ENCODE results near the gene PAPOLG. TPM values are rescaled to one million over a fixed set of nuclear protein-coding genes. Genes with fewer than 3 reads are reported as not detected.

Gene PAPOLG
- total RNA-seq, 1 donor from 2014 or later = 60.8 TPM

- no peak overlapping the region for H2AFZ ChIP-seq (replicated peaks)
- no peaks in the 10 kb centered on the region for H3K9me3 ChIP-seq (ENCODE audit: low read depth)
- Mint-ChIP-seq H3K4me3 (no peak overlapping the region), H3K36me3 (no peaks in the 10 kb centered on the region), H3K9me3 (no peaks in the 10 kb centered on the region), H3K27me3 (ENCODE audit: insufficient read depth, low read depth) (no peaks in the 10 kb centered on the region), H3K27ac (no peak overlapping the region), H3K4me1 (peaks cover 5% of the 10 kb centered on the region)
- TF ChIP-seq EZH2phosphoT487 (IDR thresholded peaks at IDR 0.05) = no peak
- TF ChIP-seq, protein P1, sequence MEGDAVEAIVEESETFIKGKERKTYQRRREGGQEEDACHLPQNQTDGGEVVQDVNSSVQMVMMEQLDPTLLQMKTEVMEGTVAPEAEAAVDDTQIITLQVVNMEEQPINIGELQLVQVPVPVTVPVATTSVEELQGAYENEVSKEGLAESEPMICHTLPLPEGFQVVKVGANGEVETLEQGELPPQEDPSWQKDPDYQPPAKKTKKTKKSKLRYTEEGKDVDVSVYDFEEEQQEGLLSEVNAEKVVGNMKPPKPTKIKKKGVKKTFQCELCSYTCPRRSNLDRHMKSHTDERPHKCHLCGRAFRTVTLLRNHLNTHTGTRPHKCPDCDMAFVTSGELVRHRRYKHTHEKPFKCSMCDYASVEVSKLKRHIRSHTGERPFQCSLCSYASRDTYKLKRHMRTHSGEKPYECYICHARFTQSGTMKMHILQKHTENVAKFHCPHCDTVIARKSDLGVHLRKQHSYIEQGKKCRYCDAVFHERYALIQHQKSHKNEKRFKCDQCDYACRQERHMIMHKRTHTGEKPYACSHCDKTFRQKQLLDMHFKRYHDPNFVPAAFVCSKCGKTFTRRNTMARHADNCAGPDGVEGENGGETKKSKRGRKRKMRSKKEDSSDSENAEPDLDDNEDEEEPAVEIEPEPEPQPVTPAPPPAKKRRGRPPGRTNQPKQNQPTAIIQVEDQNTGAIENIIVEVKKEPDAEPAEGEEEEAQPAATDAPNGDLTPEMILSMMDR (IDR thresholded peaks at IDR 0.05) = no peak
- no peak for TF ChIP-seq EZH2 (IDR thresholded peaks at IDR 0.05)
- no peaks in the 10 kb centered on the region for H4K20me1 ChIP-seq (ENCODE audit: low read depth)
- DNase-seq (ENCODE audit: low spot score) = no peak
- no peak overlapping the region for H3K27ac ChIP-seq
- peaks cover 5% of the 10 kb centered on the region for H3K4me1 ChIP-seq
- H3F3A ChIP-seq (ENCODE audit: low read depth) = no peaks in the 10 kb centered on the region
- no peak overlapping the region for H3K4me2 ChIP-seq
- peaks cover 43% of the 10 kb centered on the region for H3K27me3 ChIP-seq
- no peaks in the 10 kb centered on the region for H3K36me3 ChIP-seq
- H3K79me2 ChIP-seq (ENCODE audit: low read depth) = no peaks in the 10 kb centered on the region
- H3K9ac ChIP-seq = no peak overlapping the region
- H3K4me3 ChIP-seq = no peak overlapping the region
Measured at GRCh38 chr2:60838481-60838880, 82.4 kb downstream of the PAPOLG start.

- H3K4me3 ChIP-seq = no peak overlapping the region
- Mint-ChIP-seq H3K4me1 (peaks cover 5% of the 10 kb centered on the region), H3K27me3 (ENCODE audit: insufficient read depth, low read depth) (no peaks in the 10 kb centered on the region), H3K9me3 (no peaks in the 10 kb centered on the region), H3K27ac (peak overlapping the region; percentile 84), H3K4me3 (peak overlapping the region; percentile 2), H3K36me3 (no peaks in the 10 kb centered on the region)
- H2AFZ ChIP-seq (replicated peaks) = no peak overlapping the region
- peak; percentile 16 for DNase-seq (ENCODE audit: low spot score)
- H3K36me3 ChIP-seq = no peaks in the 10 kb centered on the region
- H4K20me1 ChIP-seq (ENCODE audit: low read depth) = no peaks in the 10 kb centered on the region
- no peaks in the 10 kb centered on the region for H3K79me2 ChIP-seq (ENCODE audit: low read depth)
- H3K9ac ChIP-seq = no peak overlapping the region
- H3F3A ChIP-seq (ENCODE audit: low read depth) = no peaks in the 10 kb centered on the region
- H3K27me3 ChIP-seq = peaks cover 43% of the 10 kb centered on the region
- H3K4me2 ChIP-seq = peak overlapping the region; percentile 13
- no peak overlapping the region for H3K27ac ChIP-seq
- peaks cover 5% of the 10 kb centered on the region for H3K4me1 ChIP-seq
- H3K9me3 ChIP-seq (ENCODE audit: low read depth) = no peaks in the 10 kb centered on the region
- TF ChIP-seq EZH2phosphoT487 (IDR thresholded peaks at IDR 0.05) (no peak), EZH2 (IDR thresholded peaks at IDR 0.05) (no peak)
- TF ChIP-seq, protein P1 (IDR thresholded peaks at IDR 0.05) = no peak
Measured at GRCh38 chr2:60839126-60839813, 83.2 kb downstream of the PAPOLG start.

DNA sequence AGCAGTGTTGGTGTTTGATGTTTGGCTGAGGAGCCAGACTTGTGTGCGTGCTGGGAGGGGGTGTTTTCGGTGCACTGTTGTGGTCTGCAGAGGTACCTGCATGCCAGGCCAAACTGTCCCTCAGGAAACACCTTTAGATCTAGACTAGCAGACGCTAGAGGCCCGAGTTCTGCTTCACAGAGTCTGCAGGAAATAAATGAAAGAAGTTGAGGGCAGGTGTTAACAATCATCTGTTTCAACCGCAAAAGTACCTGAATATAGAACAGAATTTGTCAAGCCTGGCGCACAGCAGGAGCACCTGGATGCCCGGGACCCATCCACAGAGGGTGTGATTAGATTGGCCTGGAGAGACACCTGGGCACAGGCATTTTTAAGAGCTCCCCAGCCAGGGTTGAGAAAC lies 84.8 kb downstream of the PAPOLG start:
- peaks cover 5% of the 10 kb centered on the region for H3K4me1 Mint-ChIP-seq
- no peak overlapping the region for H3K4me2 ChIP-seq
- no peaks in the 10 kb centered on the region for H3K9me3 ChIP-seq (ENCODE audit: low read depth)
- H3K27me3 ChIP-seq = peaks cover 34% of the 10 kb centered on the region
- no peaks in the 10 kb centered on the region for H3F3A ChIP-seq (ENCODE audit: low read depth)
- H3K36me3 Mint-ChIP-seq = no peaks in the 10 kb centered on the region
- H3K27me3 Mint-ChIP-seq (ENCODE audit: insufficient read depth, low read depth) = peaks cover 2% of the 10 kb centered on the region
- H3K9me3 Mint-ChIP-seq = no peaks in the 10 kb centered on the region
- TF ChIP-seq EZH2phosphoT487 (IDR thresholded peaks at IDR 0.05) (no peak), EZH2 (IDR thresholded peaks at IDR 0.05) (no peak)
- TF ChIP-seq, protein P1 (IDR thresholded peaks at IDR 0.05) = no peak
- H3K79me2 ChIP-seq (ENCODE audit: low read depth) = no peaks in the 10 kb centered on the region
- H2AFZ ChIP-seq (replicated peaks) = peak overlapping the region; percentile 68
- no peak overlapping the region for H3K27ac ChIP-seq
- peak overlapping the region; percentile 38 for H3K27ac Mint-ChIP-seq
- no peaks in the 10 kb centered on the region for H3K36me3 ChIP-seq
- H3K4me3 Mint-ChIP-seq = no peak overlapping the region
- DNase-seq (ENCODE audit: low spot score) = no peak
- H4K20me1 ChIP-seq (ENCODE audit: low read depth) = no peaks in the 10 kb centered on the region
- H3K9ac ChIP-seq = no peak overlapping the region
- H3K4me1 ChIP-seq = peaks cover 5% of the 10 kb centered on the region
- no peak overlapping the region for H3K4me3 ChIP-seq
